Fibroblast of lung (primary cell): Measurements from ENCODE around the gene NRXN2. TPM values are rescaled to one million over a fixed set of nuclear protein-coding genes. Genes with fewer than 3 reads are reported as not detected.

Source experiments
- DNase-seq, 2 donors: peaks; one replicate each; pipeline versions ENCODE4 v3.0.0 to v3.0.0-alpha.2; 2010; ENCODE audit warnings: low read depth in 2 of 2
- H2AFZ ChIP-seq: 2 replicates; pipeline ENCODE4 v1.5.1; 2012; ENCODE audit warnings: low read length, control low read depth, inconsistent platforms
- H3K27ac ChIP-seq: 2 replicates; pipeline ENCODE4 v1.5.1; 2011; ENCODE audit warnings: low read length, control low read depth; ENCODE audit not compliant: insufficient read depth
- H3K27me3 ChIP-seq: 2 replicates; pipeline ENCODE4 v1.5.1; 2011; ENCODE audit warnings: mild to moderate bottlenecking, low read length; ENCODE audit not compliant: control insufficient read depth, insufficient read depth
- H3K36me3 ChIP-seq: 2 replicates; pipeline ENCODE4 v1.5.1; 2011; ENCODE audit warnings: low read length; ENCODE audit not compliant: control insufficient read depth, insufficient read depth
- H3K4me1 ChIP-seq: 2 replicates; pipeline ENCODE4 v1.5.1; 2011; ENCODE audit warnings: low read length; ENCODE audit not compliant: control insufficient read depth, insufficient read depth; ENCODE audit errors: extremely low read depth
- H3K4me2 ChIP-seq: 2 replicates; pipeline ENCODE4 v1.5.1; 2011; ENCODE audit warnings: low read length, control low read depth; ENCODE audit not compliant: insufficient read depth; ENCODE audit errors: extremely low read depth
- H3K4me3 ChIP-seq, 4 experiments: fragments of 200-600 bp in 1 of 4; sonication (generic) in 1 of 4; replicated peaks in 1 of 4; 2 replicates each; pipeline ENCODE4 v1.5.1; 2011 to 2016; ENCODE audit warnings: low read length in 4 of 4, low read depth in 3 of 4, mild to moderate bottlenecking in 3 of 4, control low read depth in 2 of 4, inconsistent platforms in 1 of 4, mixed read lengths in 1 of 4; ENCODE audit not compliant: insufficient read depth in 1 of 4; ENCODE audit errors: control extremely low read depth in 1 of 4
- H3K79me2 ChIP-seq: 2 replicates; pipeline ENCODE4 v1.5.1; 2012; ENCODE audit warnings: mild to moderate bottlenecking, low read length, inconsistent platforms; ENCODE audit not compliant: control insufficient read depth, insufficient read depth
- H3K9ac ChIP-seq: 2 replicates; pipeline ENCODE4 v1.5.1; 2011; ENCODE audit warnings: mild to moderate bottlenecking, low read length, control low read depth; ENCODE audit not compliant: insufficient read depth
- H3K9me3 ChIP-seq: 2 replicates; pipeline ENCODE4 v1.5.1; 2012; ENCODE audit warnings: low read depth, low read length; ENCODE audit not compliant: control insufficient read depth, insufficient read depth
- H4K20me1 ChIP-seq: 2 replicates; pipeline ENCODE4 v1.5.1; 2011; ENCODE audit warnings: low read length; ENCODE audit not compliant: control insufficient read depth, insufficient read depth; ENCODE audit errors: extremely low read depth
- CTCF ChIP-seq, 2 donors: IDR thresholded peaks in 1 of 2; conservative IDR thresholded peaks in 1 of 2; 1 replicate in 1 of 2; 2 replicates in 1 of 2; pipeline ENCODE4 v1.5.1; 2011 to 2012; ENCODE audit warnings: low read length in 2 of 2, control low read depth in 1 of 2, inconsistent platforms in 1 of 2, low read depth in 1 of 2, mild to moderate bottlenecking in 1 of 2
- EZH2 ChIP-seq: IDR thresholded peaks from 2 replicates; pipeline ENCODE4 v1.5.1; 2012; ENCODE audit warnings: low read length, control low read depth, mild to moderate bottlenecking; ENCODE audit errors: missing control alignments
- polyA plus RNA-seq, 2 donors: library from polyadenylated mRNA; depleted of rRNA in 1 of 2; stranded (reverse) in 1 of 2; unstranded in 1 of 2; fragments of >200 nt; gene quantifications; 2 replicates each; pipeline ENCODE4 v1.2.1, GENCODE V29; 2011 to 2012; ENCODE audit warnings: missing spikeins in 1 of 2
- total RNA-seq: library from RNA; depleted of rRNA; stranded (reverse); fragments of >200 nt; gene quantifications from 2 replicates; pipeline ENCODE4 v1.2.1, GENCODE V29; 2014

Gene NRXN2
- total and polyA plus RNA-seq, 2 donors (not counting 1 experiment from before 2014, with no cell fraction given): under 0.01 to 0.75 TPM

GRCh38 chr11:64673279-64673678 is 49.7 kb downstream of the NRXN2 start:
- DNase-seq: no peak
- no peaks in the 10 kb centered on the region for H3K79me2 ChIP-seq
- no peaks in the 10 kb centered on the region for H3K36me3 ChIP-seq
- H3K4me2 ChIP-seq: no peak overlapping the region
- no peak overlapping the region for H3K27ac ChIP-seq
- H3K4me3 ChIP-seq: no peak overlapping the region
- H3K27me3 ChIP-seq: peaks cover 26% of the 10 kb centered on the region
- H3K9ac ChIP-seq: no peak overlapping the region
- H3K9me3 ChIP-seq: no peaks in the 10 kb centered on the region
- peaks cover 16% of the 10 kb centered on the region for H3K4me1 ChIP-seq
- H2AFZ ChIP-seq: no peak overlapping the region
- no peaks in the 10 kb centered on the region for H4K20me1 ChIP-seq
- no peak for TF ChIP-seq EZH2
- no peak for TF ChIP-seq CTCF (conservative IDR thresholded peaks at IDR 0.05 in 1 of 2, IDR thresholded peaks at IDR 0.05 in 1 of 2; ENCODE audit: low read depth in 1 of 2, low read length in 2 of 2)

GRCh38 chr11:64672875-64673274 is 50.1 kb downstream of the NRXN2 start:
- Histone ChIP-seq H3K27me3 (peaks cover 25% of the 10 kb centered on the region), H2AFZ (no peak overlapping the region), H3K9ac (no peak overlapping the region), H3K27ac (no peak overlapping the region), H4K20me1 (no peaks in the 10 kb centered on the region), H3K79me2 (no peaks in the 10 kb centered on the region), H3K4me1 (peaks cover 16% of the 10 kb centered on the region), H3K36me3 (no peaks in the 10 kb centered on the region), H3K4me2 (no peak overlapping the region), H3K4me3 (no peak overlapping the region), H3K9me3 (no peaks in the 10 kb centered on the region)
- no peak for TF ChIP-seq CTCF (conservative IDR thresholded peaks at IDR 0.05 in 1 of 2, IDR thresholded peaks at IDR 0.05 in 1 of 2; ENCODE audit: low read depth in 1 of 2, low read length in 2 of 2)
- TF ChIP-seq EZH2: no peak
- no peak for DNase-seq

GRCh38 chr11:64670975-64671374 is 52.0 kb downstream of the NRXN2 start:
- Histone ChIP-seq H3K27ac (no peak overlapping the region), H3K4me2 (no peak overlapping the region), H3K9ac (no peak overlapping the region), H3K36me3 (no peaks in the 10 kb centered on the region), H3K79me2 (no peaks in the 10 kb centered on the region), H3K27me3 (peaks cover 20% of the 10 kb centered on the region), H2AFZ (no peak overlapping the region), H4K20me1 (no peaks in the 10 kb centered on the region), H3K9me3 (no peaks in the 10 kb centered on the region), H3K4me1 (peaks cover 13% of the 10 kb centered on the region), H3K4me3 (no peak overlapping the region)
- no peak for DNase-seq
- TF ChIP-seq CTCF (conservative IDR thresholded peaks at IDR 0.05 in 1 of 2, IDR thresholded peaks at IDR 0.05 in 1 of 2; ENCODE audit: low read depth in 1 of 2, low read length in 2 of 2): no peak
- no peak for TF ChIP-seq EZH2
